DND-41 (cell line): ENCODE measurements around the gene CTLA4.

Experiments
- CTCF ChIP-seq: IDR thresholded peaks from 2 replicates; pipeline ENCODE4 v1.5.1; 2012; ENCODE audit warnings: borderline replicate concordance, low read length, moderate library complexity, mild to moderate bottlenecking; ENCODE audit not compliant: poor library complexity, severe bottlenecking; ENCODE audit errors: extremely low read depth
- EZH2 ChIP-seq: IDR thresholded peaks from 3 replicates; pipeline ENCODE4 v1.6.1; 2012; ENCODE audit warnings: borderline replicate concordance, low read depth, mild to moderate bottlenecking, moderate library complexity, low read length, inconsistent platforms; ENCODE audit not compliant: severe bottlenecking

DNA sequence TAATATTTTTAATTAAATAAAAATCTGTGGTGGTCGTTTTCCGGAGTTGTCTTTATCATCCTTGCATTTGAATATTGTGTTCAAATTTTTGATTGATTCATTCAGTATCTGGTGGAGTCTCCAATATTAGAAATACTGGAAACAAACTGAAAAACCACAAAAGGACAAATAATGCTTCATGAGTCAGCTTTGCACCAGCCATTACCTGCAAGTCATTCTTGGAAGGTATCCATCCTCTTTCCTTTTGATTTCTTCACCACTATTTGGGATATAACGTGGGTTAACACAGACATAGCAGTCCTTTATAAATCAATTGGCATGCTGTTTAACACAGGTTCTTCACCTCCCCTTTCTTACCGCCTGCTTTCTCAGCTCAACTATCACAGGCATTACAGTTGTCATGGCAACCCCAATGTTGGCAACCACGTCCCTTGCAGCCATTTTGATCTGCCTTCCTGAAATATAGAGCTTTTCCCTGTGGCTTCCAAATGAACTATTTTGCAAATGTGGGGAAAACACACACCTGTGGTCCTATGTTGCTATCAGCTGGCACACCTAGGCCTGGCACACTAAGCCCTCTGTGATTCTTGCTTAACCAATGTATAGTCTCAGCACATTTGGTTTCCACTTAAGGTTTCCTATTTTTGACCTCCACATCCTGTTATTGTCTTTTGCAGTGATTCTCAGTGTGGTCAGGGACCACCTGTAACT is 6.5 kb downstream of the CTLA4 start:
- TF ChIP-seq CTCF = no peak
- TF ChIP-seq EZH2 = no peak
